ENCODE data around the gene QSOX1.
A peak's percentile ranks its signal among the peaks of the same experiment; 100 is the strongest.
"Not testable (repeated sequence)": the region's sequence is repeated elsewhere in the genome, so short reads cannot be mapped to it uniquely, and the experiment has no call there.

The QSOX1 gene

DNA sequence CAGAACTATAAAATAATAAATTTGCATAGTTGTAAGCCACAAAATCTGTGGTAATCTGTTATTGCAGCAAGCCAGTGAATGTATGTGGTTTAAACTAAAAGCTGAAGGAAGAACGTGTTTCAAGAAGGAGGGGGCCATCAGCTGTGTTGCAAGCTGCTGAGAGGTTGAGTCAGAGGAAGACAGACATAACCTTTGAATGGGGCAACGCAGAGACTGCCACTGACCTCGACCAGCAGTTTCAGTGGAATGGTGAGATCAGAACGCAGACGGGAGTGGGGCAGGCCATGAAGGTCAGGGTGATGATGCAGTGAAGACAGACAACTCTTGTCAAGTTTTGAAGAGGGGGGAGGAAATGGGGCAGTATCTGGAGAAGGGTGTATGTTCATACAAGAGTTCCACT is 23.2 kb upstream of the QSOX1 start:
- peaks cover 0 to 2% of the 10 kb centered on the region in 2 donors for H3K9me3 ChIP-seq (ENCODE audit: control insufficient read depth in 2 of 2, low read length in 2 of 2)
- H3K27me3 ChIP-seq (ENCODE audit: control insufficient read depth in 1 of 2, insufficient read depth in 2 of 2, low read length in 2 of 2) = no peaks in the 10 kb centered on the region
- no peaks in the 10 kb centered on the region for H3K36me3 ChIP-seq (ENCODE audit: control insufficient read depth in 2 of 2, insufficient read depth in 2 of 2, low read length in 2 of 2)
- no peak overlapping the region for H3K4me3 ChIP-seq (ENCODE audit: low read length in 2 of 2)
- no peak overlapping the region for H3K27ac ChIP-seq (ENCODE audit: low read length)
- no peak overlapping the region for H3K9ac ChIP-seq (ENCODE audit: low read length in 2 of 2)
- H3K4me1 ChIP-seq (ENCODE audit: control insufficient read depth, insufficient read depth, low read length) = peaks cover 3% of the 10 kb centered on the region

DNA sequence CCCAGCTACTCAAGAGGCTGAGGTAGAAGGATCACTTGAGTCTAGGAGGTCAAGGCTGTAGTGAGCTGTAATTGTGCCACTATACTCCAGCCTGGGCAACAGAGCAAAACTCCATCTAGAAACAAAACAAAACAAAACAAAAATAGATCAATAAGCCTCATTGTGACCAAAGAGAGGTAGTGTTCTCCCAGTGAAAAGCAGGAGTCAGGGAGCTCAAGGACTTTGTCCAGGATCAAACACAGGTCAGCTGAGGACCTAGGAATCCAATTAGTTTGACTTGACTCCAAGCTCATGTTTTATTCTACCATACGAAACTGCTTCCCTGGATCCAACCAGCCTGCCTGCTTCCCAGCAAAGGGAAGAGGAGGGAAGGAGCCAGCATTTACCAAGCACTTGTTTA is 21.5 kb upstream of the QSOX1 start:
- no peak overlapping the region for H3K27ac ChIP-seq (ENCODE audit: low read length)
- H3K4me3 ChIP-seq (ENCODE audit: low read length in 2 of 2) = no peak overlapping the region

DNA sequence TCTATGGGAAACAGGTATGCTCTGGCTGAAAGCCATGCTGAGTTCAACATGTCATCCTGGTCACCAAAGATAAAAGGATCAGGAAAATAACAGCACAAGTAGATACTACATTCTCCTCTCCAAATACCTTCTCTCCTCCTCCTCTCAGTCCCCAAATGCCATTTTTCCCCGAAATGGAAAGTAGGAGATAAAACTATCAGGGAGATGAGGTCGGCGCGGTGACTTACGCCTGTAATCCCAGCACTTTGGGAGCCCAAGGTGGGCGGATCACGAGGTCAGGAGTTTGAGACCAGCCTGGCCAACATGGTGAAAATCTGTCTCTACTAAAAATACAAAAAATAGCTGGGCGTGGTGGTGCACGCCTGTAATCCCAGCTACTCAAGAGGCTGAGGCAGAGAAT is 21.0 kb upstream of the QSOX1 start:
- H3K4me3 ChIP-seq (ENCODE audit: low read length in 2 of 2); H3K36me3 ChIP-seq (ENCODE audit: control insufficient read depth in 2 of 2, insufficient read depth in 2 of 2, low read length in 2 of 2); H3K4me1 ChIP-seq (ENCODE audit: control insufficient read depth, insufficient read depth, low read length); H3K9me3 ChIP-seq (ENCODE audit: control insufficient read depth in 2 of 2, low read length in 2 of 2); H3K27me3 ChIP-seq (ENCODE audit: control insufficient read depth in 1 of 2, insufficient read depth in 2 of 2, low read length in 2 of 2); H3K9ac ChIP-seq (ENCODE audit: low read length in 2 of 2): not testable (repeated sequence)
- peak overlapping the region; percentile 13 for H3K27ac ChIP-seq (ENCODE audit: low read length)

More for the DNA sequence above, 21.5 kb upstream of the QSOX1 start:
- peaks cover 3% of the 10 kb centered on the region for H3K4me1 ChIP-seq (ENCODE audit: control insufficient read depth, insufficient read depth, low read length)
- H3K9ac ChIP-seq (ENCODE audit: low read length in 2 of 2) = no peak overlapping the region
- H3K9me3 ChIP-seq (ENCODE audit: control insufficient read depth in 2 of 2, low read length in 2 of 2) = peaks cover 0 to 3% of the 10 kb centered on the region in 2 donors
- no peaks in the 10 kb centered on the region for H3K36me3 ChIP-seq (ENCODE audit: control insufficient read depth in 2 of 2, insufficient read depth in 2 of 2, low read length in 2 of 2)
- no peaks in the 10 kb centered on the region for H3K27me3 ChIP-seq (ENCODE audit: control insufficient read depth in 1 of 2, insufficient read depth in 2 of 2, low read length in 2 of 2)

DNA sequence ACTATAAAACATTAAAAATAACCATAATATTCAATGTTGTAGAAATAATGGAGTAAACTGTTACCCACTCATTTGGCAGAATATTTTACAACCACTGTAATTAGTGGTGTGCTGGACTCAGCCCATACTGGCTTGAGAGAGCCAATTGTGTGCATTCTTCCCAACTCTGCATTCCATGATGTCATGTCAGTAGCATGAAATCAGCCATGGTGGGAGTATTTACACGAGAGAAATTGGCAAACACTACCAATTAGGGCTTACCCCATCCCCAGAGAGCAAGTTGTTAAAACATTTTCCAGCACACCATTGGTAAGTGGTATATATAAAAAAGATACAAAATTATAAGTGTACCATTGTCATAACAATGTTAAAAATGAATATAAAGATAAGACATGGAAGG is 19.1 kb upstream of the QSOX1 start:
- Histone ChIP-seq H3K27ac (ENCODE audit: low read length) (no peak overlapping the region), H3K27me3 (ENCODE audit: control insufficient read depth in 1 of 2, insufficient read depth in 2 of 2, low read length in 2 of 2) (no peaks in the 10 kb centered on the region), H3K4me1 (ENCODE audit: control insufficient read depth, insufficient read depth, low read length) (peaks cover 3% of the 10 kb centered on the region), H3K9ac (ENCODE audit: low read length in 2 of 2) (no peak overlapping the region), H3K9me3 (ENCODE audit: control insufficient read depth in 2 of 2, low read length in 2 of 2) (peaks cover 0 to 3% of the 10 kb centered on the region in 2 donors), H3K36me3 (ENCODE audit: control insufficient read depth in 2 of 2, insufficient read depth in 2 of 2, low read length in 2 of 2) (no peaks in the 10 kb centered on the region), H3K4me3 (ENCODE audit: low read length in 2 of 2) (no peak overlapping the region)

DNA sequence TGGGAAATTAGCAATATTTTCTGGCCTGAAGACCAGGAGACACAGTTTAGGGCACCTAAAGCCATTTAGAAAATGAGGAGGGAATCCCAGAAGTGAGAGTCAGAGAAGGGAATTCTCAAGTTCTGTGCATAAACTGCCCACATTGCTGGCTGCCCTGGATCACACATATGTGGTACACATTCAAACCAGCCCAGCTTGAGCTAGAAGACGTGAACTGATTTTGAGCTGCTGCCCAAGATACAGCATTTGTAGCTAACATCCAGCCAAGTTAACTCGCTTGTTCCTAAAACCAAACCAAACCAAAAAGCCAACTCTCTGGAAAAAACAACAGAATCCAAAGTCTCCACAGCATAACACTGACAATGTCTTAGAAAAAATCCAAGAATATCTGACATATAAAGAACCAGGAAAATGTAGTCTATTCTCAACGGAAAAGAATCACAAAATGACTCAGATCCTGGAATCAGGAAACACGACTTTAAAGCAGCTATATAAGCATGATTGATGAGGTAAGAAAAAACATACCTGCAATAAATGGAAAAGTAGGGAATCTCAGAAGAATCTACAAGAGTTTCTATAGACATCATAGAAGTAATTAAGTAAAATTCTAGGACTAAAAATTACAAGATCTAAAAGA is 18.2 kb upstream of the QSOX1 start:
- Histone ChIP-seq H3K9me3 (ENCODE audit: control insufficient read depth in 2 of 2, low read length in 2 of 2) (peaks cover 0 to 3% of the 10 kb centered on the region in 2 donors), H3K9ac (ENCODE audit: low read length in 2 of 2) (no peak overlapping the region), H3K27ac (ENCODE audit: low read length) (no peak overlapping the region), H3K4me1 (ENCODE audit: control insufficient read depth, insufficient read depth, low read length) (peaks cover 3% of the 10 kb centered on the region), H3K4me3 (ENCODE audit: low read length in 2 of 2) (no peak overlapping the region), H3K27me3 (ENCODE audit: control insufficient read depth in 1 of 2, insufficient read depth in 2 of 2, low read length in 2 of 2) (no peaks in the 10 kb centered on the region), H3K36me3 (ENCODE audit: control insufficient read depth in 2 of 2, insufficient read depth in 2 of 2, low read length in 2 of 2) (no peaks in the 10 kb centered on the region)

DNA sequence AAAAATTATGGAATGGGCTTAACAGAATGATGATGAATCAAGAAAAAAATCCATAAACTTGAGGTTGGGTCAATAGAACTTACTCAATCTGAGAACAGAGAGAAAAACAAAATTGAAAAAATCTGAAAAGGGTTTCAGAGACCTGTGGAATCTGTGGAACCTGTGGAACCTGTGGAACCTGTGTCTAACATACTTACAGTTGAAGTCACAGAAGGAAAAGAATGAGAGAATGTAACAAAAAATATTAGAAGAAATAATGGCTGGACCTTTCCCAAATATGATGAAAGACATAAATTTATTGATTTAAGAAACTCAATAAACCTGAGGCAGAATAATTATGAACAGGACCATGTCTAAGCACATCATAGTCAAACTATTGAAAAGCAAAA is 17.7 kb upstream of the QSOX1 start:
- no peak overlapping the region for H3K27ac ChIP-seq (ENCODE audit: low read length)
- no peaks in the 10 kb centered on the region for H3K27me3 ChIP-seq (ENCODE audit: control insufficient read depth in 1 of 2, insufficient read depth in 2 of 2, low read length in 2 of 2)
- no peaks in the 10 kb centered on the region for H3K36me3 ChIP-seq (ENCODE audit: control insufficient read depth in 2 of 2, insufficient read depth in 2 of 2, low read length in 2 of 2)
- H3K4me3 ChIP-seq (ENCODE audit: low read length in 2 of 2) = no peak overlapping the region
- H3K9me3 ChIP-seq (ENCODE audit: control insufficient read depth in 2 of 2, low read length in 2 of 2) = peaks cover 0 to 3% of the 10 kb centered on the region in 2 donors
- H3K4me1 ChIP-seq (ENCODE audit: control insufficient read depth, insufficient read depth, low read length) = peaks cover 3% of the 10 kb centered on the region
- H3K9ac ChIP-seq (ENCODE audit: low read length in 2 of 2) = no peak overlapping the region

DNA sequence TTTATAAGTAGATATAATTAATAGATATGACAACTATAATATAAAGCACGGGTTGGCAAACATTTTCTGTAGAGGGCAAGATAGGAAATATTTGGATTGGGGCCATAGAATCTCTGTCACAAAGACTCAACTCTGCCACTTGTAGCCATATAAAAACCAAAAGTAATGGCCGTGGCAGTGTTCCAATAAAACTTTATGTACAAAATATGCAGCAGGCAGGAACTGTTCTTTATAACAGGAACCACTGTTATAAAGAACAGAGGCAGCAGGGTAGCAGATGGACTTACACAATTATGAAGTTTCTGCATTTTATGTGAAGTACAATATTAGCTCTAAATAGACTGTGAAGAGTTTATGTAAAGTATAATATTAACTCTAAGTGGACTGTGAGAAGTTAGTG is 16.9 kb upstream of the QSOX1 start:
- Histone ChIP-seq H3K27ac (ENCODE audit: low read length) (no peak overlapping the region), H3K9ac (ENCODE audit: low read length in 2 of 2) (no peak overlapping the region), H3K4me1 (ENCODE audit: control insufficient read depth, insufficient read depth, low read length) (peaks cover 3% of the 10 kb centered on the region), H3K36me3 (ENCODE audit: control insufficient read depth in 2 of 2, insufficient read depth in 2 of 2, low read length in 2 of 2) (no peaks in the 10 kb centered on the region), H3K4me3 (ENCODE audit: low read length in 2 of 2) (no peak overlapping the region), H3K9me3 (ENCODE audit: control insufficient read depth in 2 of 2, low read length in 2 of 2) (peaks cover 0 to 3% of the 10 kb centered on the region in 2 donors), H3K27me3 (ENCODE audit: control insufficient read depth in 1 of 2, insufficient read depth in 2 of 2, low read length in 2 of 2) (no peaks in the 10 kb centered on the region)

DNA sequence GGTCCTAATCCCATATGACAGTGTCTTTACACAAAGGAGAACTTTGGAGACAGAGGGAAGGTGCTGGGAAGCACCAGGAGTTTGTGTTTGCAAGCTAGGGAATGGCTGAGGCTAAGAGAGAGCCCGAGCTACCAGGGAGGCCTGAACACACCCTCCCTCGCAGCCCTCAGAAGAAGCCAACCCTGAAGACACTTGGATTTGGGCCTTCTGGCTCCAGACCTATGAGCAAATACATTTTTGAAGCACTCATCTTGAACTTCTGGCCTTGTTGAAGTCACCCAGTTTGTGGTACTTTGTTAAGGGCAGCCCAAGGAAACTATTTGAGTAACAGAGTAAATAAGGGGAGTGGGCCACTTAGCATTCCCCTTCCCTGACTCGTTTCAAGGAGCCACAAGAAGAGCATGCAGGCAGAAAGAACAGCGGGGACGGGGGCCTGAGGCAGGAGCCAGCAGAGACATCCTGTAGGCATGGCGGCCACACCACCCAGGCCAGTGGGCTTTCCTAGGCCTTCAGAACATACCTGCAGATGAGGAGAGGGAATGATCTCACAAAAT is 13.2 kb upstream of the QSOX1 start:
- H3K4me1 ChIP-seq (ENCODE audit: control insufficient read depth, insufficient read depth, low read length) = peaks cover 3% of the 10 kb centered on the region

DNA sequence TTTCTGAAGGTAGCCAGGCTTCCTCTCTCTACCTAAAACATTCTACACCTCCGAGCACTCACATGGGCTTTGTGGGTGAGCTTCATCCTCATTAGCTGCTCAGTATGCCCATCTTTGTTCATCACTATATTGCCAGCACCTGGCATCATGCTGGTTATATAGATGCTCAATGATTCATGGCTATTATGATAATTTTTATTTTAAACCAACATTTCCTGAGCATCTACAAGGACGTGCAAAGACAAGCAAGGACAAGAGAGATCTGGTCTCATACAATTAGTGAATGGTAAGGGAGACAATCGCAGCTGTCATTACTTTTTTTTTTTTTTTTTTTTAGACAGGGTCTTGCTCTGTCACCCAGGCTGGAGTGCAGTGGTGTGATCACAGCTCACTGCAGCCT is 11.3 kb upstream of the QSOX1 start:
- no peak overlapping the region for H3K9ac ChIP-seq (ENCODE audit: low read length in 2 of 2)
- H3K9me3 ChIP-seq (ENCODE audit: control insufficient read depth in 2 of 2, low read length in 2 of 2) = no peaks in the 10 kb centered on the region
- H3K36me3 ChIP-seq (ENCODE audit: control insufficient read depth in 2 of 2, insufficient read depth in 2 of 2, low read length in 2 of 2) = no peaks in the 10 kb centered on the region
- peaks cover 3% of the 10 kb centered on the region for H3K4me1 ChIP-seq (ENCODE audit: control insufficient read depth, insufficient read depth, low read length)
- H3K4me3 ChIP-seq (ENCODE audit: low read length in 2 of 2) = no peak overlapping the region
- H3K27ac ChIP-seq (ENCODE audit: low read length) = no peak overlapping the region
- no peaks in the 10 kb centered on the region for H3K27me3 ChIP-seq (ENCODE audit: control insufficient read depth in 1 of 2, insufficient read depth in 2 of 2, low read length in 2 of 2)

More for the DNA sequence above, 13.2 kb upstream of the QSOX1 start:
- no peaks in the 10 kb centered on the region for H3K36me3 ChIP-seq (ENCODE audit: control insufficient read depth in 2 of 2, insufficient read depth in 2 of 2, low read length in 2 of 2)
- H3K4me3 ChIP-seq (ENCODE audit: low read length in 2 of 2) = no peak overlapping the region
- H3K9me3 ChIP-seq (ENCODE audit: control insufficient read depth in 2 of 2, low read length in 2 of 2) = peaks cover 0 to 1% of the 10 kb centered on the region in 2 donors
- no peak overlapping the region for H3K9ac ChIP-seq (ENCODE audit: low read length in 2 of 2)
- no peak overlapping the region for H3K27ac ChIP-seq (ENCODE audit: low read length)
- H3K27me3 ChIP-seq (ENCODE audit: control insufficient read depth in 1 of 2, insufficient read depth in 2 of 2, low read length in 2 of 2) = no peaks in the 10 kb centered on the region

DNA sequence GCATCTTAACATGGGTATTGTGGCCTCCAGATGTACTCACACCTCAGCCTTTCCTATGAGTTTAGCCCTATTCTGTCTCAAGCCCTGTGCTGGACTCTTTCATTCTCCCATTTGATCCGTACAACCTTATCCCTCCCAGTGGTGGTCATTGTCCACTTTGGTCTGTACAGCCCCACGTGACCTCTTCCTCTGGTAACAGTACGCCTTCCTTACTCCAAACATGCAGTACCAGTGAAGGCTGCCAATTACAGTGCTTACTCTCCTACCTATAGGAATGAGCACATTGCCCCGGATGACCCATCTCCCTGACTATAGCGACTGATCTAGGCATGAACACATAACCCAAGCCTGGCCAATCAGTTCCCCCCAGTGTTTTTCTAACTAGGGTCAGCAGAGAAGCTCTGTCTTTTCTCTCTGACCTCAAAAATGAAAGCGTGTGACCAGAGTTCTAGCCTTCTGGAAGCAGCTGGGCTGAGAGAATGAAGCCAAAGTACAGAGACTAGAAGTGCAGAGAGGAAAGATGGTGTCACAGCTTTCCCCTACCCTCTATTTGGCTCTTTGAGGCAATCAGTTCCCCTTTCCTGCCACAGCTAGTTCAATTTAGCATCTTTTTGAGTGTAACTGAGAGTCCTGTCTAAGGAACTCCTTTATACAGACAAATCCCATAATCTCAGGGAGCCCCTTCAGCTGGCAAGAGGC is 9.9 kb upstream of the QSOX1 start:
- peak overlapping the region; percentile 19 for H3K27ac ChIP-seq (ENCODE audit: low read length)
- H3K36me3 ChIP-seq (ENCODE audit: control insufficient read depth in 2 of 2, insufficient read depth in 2 of 2, low read length in 2 of 2) = no peaks in the 10 kb centered on the region
- no peak overlapping the region for H3K4me3 ChIP-seq (ENCODE audit: low read length in 2 of 2)
- H3K9me3 ChIP-seq (ENCODE audit: control insufficient read depth in 2 of 2, low read length in 2 of 2) = no peaks in the 10 kb centered on the region
- H3K9ac ChIP-seq (ENCODE audit: low read length in 2 of 2) = no peak overlapping the region
- H3K4me1 ChIP-seq (ENCODE audit: control insufficient read depth, insufficient read depth, low read length) = peaks cover 3% of the 10 kb centered on the region
- H3K27me3 ChIP-seq (ENCODE audit: control insufficient read depth in 1 of 2, insufficient read depth in 2 of 2, low read length in 2 of 2) = no peaks in the 10 kb centered on the region

DNA sequence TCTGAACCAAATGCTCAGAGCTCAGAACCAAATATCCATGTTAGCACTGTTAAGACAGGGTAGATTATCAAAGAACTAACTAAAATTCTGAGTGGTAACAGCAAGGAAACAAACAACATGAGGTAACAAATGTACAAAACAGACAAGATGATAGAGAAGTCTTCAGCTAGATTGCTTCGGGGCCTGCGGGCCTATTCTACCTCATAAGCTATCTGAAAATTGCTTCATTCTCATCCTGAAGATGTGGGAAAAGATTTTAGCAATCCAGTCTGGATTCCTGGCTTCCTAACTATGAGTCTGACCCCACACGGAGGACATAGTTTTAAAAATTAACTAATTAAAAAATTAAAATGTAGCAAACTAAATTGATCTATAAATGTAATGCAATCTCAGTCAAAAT is 9.2 kb upstream of the QSOX1 start:
- H3K27ac ChIP-seq (ENCODE audit: low read length) = peak overlapping the region; percentile 19
- H3K27me3 ChIP-seq (ENCODE audit: control insufficient read depth in 1 of 2, insufficient read depth in 2 of 2, low read length in 2 of 2) = no peaks in the 10 kb centered on the region
- no peaks in the 10 kb centered on the region for H3K36me3 ChIP-seq (ENCODE audit: control insufficient read depth in 2 of 2, insufficient read depth in 2 of 2, low read length in 2 of 2)
- H3K4me3 ChIP-seq (ENCODE audit: low read length in 2 of 2) = no peak overlapping the region
- H3K9me3 ChIP-seq (ENCODE audit: control insufficient read depth in 2 of 2, low read length in 2 of 2) = no peaks in the 10 kb centered on the region
- peaks cover 3% of the 10 kb centered on the region for H3K4me1 ChIP-seq (ENCODE audit: control insufficient read depth, insufficient read depth, low read length)
- H3K9ac ChIP-seq (ENCODE audit: low read length in 2 of 2) = no peak overlapping the region
